Measurements from ENCODE around the gene KLHDC4. TPM values are rescaled to one million over a fixed set of nuclear protein-coding genes. Genes with fewer than 3 reads are reported as not detected.

The KLHDC4 gene
- total and polyA plus RNA-seq, 9 of the 15 experiments (the other 6 are each of a cell fraction or from before 2014, with no cell fraction given), result 1.3 to 68.1 (median 32.8) TPM

GRCh38 chr16:87695534-87695933 is 70.3 kb downstream of the KLHDC4 start:
- no peak for DNase-seq (ENCODE audit: extremely low read depth in 1 of 4, low spot score in 3 of 4)
- Histone ChIP-seq H3K4me1 (replicated peaks in 1 of 2; ENCODE audit: control insufficient read depth in 2 of 2, insufficient read depth in 2 of 2, low read length in 2 of 2) (peaks cover 0 to 42% of the 10 kb centered on the region in 2 experiments; a peak in 2 of 5 replicates), H3K9me1 (ENCODE audit: control insufficient read depth, insufficient read depth, low read length) (no peaks in the 10 kb centered on the region), H2AFZ (ENCODE audit: low read depth, low read length) (no peak overlapping the region), H3K79me2 (ENCODE audit: control insufficient read depth, insufficient read depth, low read length) (no peaks in the 10 kb centered on the region), H3K4me2 (ENCODE audit: insufficient read depth, low read length) (no peak overlapping the region), H3K36me3 (ENCODE audit: control insufficient read depth, insufficient read depth, low read length) (peaks cover 39% of the 10 kb centered on the region; the same call in 1 of the 3 replicates), H3K27me3 (ENCODE audit: control insufficient read depth in 2 of 2, insufficient read depth in 2 of 2, low read length in 2 of 2) (peaks cover 0 to 2% of the 10 kb centered on the region in 2 experiments; a peak in 1 of 5 replicates), H3K27ac (ENCODE audit: extremely low read depth, low read depth, low read length) (no peak overlapping the region), H3K4me3 (no peak overlapping the region), H3K9ac (ENCODE audit: insufficient read depth in 1 of 2, low read depth in 2 of 2, low read length in 2 of 2) (no peak overlapping the region; a peak in 1 of 4 replicates), H4K20me1 (replicated peaks; ENCODE audit: control insufficient read depth, insufficient read depth, low read length) (0 out of 2 replicates have a peak, but pooled peaks cover 8% of the 10 kb centered on the region), H3K9me3 (replicated peaks; ENCODE audit: control insufficient read depth, insufficient read depth, low read depth, low read length) (no peaks in the 10 kb centered on the region)
- CTCF ChIA-PET (ENCODE audit: low intra/inter-chr PET ratio), result no interaction called here
- no peak for ATAC-seq
- no TSS peak for BruUV-seq (replicated peaks)
- 86% methylated on average over 12 of the region's 12 CpGs for WGBS (ENCODE audit: insufficient coverage, low coverage, missing lambda C conversion rate)
- intact Hi-C loops (cut with micrococcal nuclease), result no loop called here
- in situ Hi-C loops (cut with MboI), result no loop called here
- POLR2A ChIA-PET, result no interaction called here
- FAIRE-seq, result no peak
- no peak for TF ChIP-seq MXI1 (IDR thresholded peaks at IDR 0.05; ENCODE audit: low read depth, low read length)
- TF ChIP-seq ZBTB49 (CRISPR knock-in tag; IDR thresholded peaks at IDR 0.05; ENCODE audit: borderline replicate concordance), result no peak
- TF ChIP-seq MXD1 (CRISPR knock-in tag; IDR thresholded peaks at IDR 0.05; ENCODE audit: borderline replicate concordance, poor library complexity, severe bottlenecking), result no peak
- no peak for TF ChIP-seq ELF4 (CRISPR knock-in tag; IDR thresholded peaks at IDR 0.05)
- TF ChIP-seq, protein P1, sequence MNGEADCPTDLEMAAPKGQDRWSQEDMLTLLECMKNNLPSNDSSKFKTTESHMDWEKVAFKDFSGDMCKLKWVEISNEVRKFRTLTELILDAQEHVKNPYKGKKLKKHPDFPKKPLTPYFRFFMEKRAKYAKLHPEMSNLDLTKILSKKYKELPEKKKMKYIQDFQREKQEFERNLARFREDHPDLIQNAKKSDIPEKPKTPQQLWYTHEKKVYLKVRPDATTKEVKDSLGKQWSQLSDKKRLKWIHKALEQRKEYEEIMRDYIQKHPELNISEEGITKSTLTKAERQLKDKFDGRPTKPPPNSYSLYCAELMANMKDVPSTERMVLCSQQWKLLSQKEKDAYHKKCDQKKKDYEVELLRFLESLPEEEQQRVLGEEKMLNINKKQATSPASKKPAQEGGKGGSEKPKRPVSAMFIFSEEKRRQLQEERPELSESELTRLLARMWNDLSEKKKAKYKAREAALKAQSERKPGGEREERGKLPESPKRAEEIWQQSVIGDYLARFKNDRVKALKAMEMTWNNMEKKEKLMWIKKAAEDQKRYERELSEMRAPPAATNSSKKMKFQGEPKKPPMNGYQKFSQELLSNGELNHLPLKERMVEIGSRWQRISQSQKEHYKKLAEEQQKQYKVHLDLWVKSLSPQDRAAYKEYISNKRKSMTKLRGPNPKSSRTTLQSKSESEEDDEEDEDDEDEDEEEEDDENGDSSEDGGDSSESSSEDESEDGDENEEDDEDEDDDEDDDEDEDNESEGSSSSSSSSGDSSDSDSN (IDR thresholded peaks at IDR 0.05; ENCODE audit: borderline replicate concordance in 1 of 2, low read depth in 2 of 2, low read length in 2 of 2), result no peak
- TF ChIP-seq ZNF609 (CRISPR knock-in tag; IDR thresholded peaks at IDR 0.05; ENCODE audit: borderline replicate concordance), result no peak
- TF ChIP-seq LARP7 (IDR thresholded peaks at IDR 0.05), result no peak
- TF ChIP-seq RFX1 (IDR thresholded peaks at IDR 0.05), result no peak
- no peak for TF ChIP-seq NCOA6 (IDR thresholded peaks at IDR 0.05)
- no peak for TF ChIP-seq ATF1 (CRISPR knock-in tag; IDR thresholded peaks at IDR 0.05)
- no peak for TF ChIP-seq ATF1 (tag; IDR thresholded peaks at IDR 0.05)
